ENCODE data around the gene SYT6.

The SYT6 gene

DNA sequence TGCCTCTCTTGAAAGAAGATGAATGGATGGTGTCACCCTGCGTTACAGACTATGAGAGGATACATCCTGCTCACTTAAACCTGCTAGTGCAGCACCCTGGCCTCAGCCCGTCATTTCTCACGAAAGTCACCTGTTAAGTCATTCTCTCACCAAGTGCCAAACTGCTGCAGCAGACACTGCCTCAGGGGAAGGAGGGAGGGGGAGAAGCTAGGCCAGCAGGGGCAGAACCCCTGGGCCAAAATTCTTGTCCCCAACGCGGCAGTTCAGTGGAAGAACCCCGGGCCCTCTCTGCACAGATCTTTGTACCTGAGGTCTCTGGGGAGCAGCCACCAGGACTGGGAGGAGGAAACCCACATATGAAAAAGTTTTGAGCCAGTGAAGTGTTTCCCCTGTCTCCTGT, 37.6 kb downstream of the SYT6 start:
- DNase-seq, result no peak

DNA sequence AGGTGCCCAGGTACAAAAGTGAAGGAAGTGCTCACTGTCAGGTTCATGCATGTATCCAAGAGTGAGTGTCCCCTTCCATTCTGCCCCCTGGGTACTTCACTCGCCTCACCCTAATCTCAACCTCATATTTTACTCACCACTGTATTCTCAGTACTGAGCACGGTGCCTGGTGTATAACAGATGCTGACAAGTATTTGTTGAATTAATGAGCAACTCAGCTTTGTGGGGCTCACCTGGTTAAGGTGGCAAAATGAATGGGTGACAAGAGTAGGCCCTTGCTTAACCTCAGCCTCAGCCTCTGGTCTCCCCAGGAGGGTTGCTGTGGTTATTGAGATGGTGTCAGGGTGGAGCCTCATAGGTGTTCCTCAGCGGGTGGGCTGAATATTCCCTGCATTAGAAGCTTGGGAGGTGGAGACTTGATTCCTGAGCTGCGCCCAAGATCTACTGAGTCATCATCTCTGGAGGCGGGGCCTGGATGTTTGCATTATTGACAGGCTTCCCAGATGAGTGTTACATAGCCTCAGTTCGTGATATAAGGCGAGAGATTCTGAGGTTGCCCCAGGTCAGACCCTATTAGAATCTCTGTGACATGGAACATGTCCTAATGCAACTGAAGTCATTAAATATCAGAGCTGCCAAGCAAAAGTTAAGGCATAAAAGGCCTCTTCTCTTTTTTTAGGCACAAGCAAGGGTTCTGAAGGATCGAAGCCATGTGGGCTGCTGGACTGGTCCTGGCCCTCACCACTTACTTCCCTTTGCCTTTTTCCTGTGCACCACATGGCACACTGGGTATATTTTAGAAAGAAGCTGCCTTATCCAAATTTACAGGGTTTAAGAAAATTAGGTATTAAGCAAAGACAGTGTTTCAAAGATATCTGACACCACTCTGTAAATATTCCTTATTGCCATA, 39.2 kb downstream of the SYT6 start:
- DNase-seq, result no peak

DNA sequence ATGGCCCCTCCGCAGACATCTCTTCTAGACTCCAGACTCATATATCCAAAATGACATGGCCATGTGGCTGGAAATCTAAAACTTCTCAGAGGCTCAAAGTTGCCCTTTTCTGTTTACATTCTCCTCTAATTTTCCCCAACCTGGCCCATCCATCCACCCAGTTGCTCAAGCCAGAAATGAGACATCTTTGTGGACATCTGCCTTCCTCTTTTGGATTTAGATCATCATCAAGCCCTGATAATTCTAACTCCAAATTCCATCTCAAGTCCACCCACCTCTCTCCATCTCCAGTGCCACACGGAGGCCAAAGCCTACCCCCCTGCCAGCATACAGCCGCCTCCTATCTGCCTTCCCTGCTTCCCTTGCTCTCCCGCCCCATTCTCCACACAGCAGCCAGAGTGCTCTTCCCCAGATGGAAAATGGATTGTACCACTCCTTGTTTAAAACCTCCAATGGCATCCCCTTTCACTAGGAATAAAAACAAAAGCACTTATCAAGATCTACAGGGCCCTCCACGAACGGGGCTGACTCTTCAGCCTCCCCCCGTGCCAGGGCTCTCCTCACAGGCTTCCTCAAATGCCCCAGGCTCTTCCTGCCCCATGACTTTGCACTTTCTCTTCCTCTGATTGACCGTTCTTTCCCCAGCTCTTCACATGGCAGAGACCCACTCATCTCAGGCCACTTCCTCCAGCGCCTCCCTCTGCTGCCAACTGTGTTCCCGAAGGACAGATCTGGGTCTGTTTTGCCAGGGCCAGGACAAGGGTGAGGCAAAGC, 40.1 kb downstream of the SYT6 start:
- DNase-seq, result no peak

DNA sequence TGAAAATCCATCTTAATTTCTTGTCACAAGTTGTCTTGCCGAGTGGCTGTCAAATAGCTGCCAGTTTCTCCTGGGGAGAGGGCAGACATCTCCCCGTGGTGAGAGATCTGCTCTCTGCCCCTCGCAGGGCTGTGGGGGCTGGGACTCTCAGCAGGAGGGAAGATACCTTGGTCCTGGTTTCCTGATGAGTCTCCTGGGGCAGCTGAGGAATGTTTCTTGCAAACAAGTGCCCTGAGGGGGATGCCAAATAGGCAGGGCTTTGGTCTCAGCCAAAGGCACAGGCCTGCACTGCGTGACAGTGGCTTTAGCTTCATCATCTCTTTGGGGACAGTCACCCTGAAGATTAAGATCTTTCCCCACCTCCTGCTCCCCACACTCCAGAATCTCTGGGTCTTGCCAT, 40.9 kb downstream of the SYT6 start:
- DNase-seq, result no peak

DNA sequence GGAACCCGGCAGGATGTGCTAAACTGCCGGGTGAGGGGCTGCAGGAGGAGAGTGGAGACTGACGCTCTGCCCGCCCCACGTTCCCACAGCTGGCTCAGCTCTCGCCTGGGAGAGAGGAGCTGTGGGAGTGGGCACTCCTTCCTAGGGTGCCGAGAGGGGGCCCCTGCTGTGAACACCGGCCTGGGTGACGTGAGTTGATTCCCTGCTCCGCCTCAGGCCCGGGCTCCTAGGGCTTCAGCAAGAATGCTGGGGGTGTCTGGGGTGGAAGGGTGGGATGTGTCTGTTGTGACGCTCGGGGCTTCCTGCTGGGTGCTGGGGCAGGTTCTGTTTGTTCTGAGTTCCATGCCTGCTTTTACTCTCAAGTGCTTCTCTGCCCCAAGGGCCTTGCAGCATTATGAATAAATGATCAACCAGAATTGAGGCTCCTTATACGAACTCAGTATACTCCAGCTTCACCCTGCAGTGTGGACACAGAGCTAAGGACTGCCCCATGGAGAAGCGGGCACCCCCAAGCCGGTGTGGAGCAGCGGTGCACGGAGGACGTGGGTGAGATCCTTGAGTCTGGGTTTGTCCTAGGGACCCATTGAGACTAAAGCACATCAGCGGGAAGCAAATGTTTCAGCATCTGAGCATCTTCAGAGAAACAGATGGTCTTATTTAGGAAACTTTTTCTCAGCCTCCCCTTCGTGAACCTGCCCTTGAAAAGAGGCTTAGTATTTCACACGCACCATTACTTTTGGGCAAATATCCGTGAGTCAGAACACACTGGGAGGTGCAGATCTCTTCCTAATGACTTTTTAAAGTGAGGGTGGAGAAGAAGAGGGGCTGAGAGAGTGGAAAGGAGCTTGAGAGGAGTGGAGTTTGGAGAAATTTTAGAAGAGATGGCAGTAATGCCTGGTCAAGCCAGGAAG, 41.7 kb downstream of the SYT6 start:
- DNase-seq, result no peak

DNA sequence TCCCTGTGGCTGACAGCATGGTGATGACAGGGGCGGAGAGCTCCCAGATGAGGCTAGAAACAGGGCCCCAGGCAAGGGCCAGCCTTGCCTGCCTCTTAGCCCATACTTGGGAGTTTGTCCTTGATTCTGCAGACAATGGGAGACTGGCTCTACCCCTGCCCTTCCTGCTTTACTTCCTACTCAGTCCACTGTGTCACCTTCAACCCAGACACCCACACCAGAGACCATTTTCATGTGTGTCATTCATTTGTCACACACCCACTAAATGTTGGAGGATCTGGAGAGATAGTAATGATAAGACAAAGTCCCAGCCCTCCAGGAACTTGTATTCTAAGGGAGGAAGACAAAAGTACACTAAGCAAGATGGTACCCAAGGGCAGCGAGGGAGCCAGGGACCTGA, 43.7 kb downstream of the SYT6 start:
- DNase-seq, result no peak

DNA sequence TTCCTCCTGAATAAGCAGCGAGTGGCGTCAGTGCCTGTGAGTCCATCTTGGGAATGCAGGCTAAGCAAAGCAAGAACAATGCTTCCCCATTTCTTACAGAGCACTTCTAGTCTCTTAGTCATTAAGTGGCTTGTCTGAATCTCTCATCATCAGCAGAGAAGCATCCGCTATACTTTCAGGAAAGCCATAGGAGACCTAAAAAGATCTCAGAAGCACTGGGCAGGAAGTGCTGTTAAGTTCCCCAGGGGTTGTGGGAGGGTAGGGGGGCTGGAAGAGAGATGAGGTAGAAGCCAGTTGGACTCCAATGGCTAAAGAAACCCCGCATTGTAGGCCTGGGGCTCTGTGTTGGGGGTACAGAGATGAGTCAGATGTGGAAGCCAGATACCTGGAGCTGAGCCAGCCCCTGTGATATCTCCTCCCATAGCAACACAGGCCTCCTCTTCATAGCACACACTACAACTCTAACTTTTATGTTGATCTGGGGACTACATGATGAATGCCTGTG, 44.9 kb downstream of the SYT6 start:
- no peak for DNase-seq

DNA sequence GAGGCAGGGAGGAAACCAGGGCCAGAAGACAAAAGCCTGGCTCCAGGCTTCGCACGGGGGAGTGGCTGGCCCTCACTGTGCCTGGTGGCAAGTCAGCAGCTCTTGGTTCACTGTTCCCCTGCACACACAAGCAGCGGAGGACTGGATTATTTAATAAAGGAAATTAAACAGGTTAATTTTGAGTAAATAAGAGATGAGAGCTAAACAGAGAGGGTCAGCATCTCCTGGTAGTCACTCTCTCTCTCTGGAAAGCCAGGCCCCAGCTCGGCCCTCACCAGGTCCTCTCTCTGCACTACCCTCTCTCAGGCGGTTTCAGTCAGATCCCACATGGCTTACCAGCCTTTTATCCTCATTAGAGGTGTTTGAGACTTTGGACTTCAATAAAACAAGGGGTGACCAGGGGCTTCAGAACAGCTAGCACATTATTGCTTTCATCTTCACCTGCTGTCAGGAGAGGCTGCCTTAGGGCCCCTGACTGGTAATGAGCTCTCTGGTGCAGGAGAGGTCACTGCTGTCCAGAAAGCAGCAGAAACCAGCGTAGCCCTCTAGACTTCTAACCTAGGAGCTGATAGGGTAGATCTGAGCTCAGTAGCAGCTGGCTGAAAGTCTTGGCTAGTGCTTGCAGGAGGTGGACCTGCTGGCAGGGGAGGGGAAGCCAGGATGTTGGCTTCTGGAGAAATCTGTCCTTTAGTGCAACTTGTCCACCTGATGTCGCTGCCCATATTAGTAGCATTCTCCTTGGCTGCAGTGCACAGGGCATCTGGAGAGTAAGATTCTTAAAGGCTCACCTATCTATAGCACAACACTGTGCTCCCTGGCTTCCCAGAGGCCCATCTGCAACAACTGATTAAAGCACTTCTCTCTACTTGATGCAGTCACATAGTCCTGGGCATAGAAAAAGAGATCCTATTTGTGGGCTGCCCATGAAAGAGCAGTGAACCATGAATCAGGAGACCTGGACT, 45.9 kb downstream of the SYT6 start:
- DNase-seq, result no peak

DNA sequence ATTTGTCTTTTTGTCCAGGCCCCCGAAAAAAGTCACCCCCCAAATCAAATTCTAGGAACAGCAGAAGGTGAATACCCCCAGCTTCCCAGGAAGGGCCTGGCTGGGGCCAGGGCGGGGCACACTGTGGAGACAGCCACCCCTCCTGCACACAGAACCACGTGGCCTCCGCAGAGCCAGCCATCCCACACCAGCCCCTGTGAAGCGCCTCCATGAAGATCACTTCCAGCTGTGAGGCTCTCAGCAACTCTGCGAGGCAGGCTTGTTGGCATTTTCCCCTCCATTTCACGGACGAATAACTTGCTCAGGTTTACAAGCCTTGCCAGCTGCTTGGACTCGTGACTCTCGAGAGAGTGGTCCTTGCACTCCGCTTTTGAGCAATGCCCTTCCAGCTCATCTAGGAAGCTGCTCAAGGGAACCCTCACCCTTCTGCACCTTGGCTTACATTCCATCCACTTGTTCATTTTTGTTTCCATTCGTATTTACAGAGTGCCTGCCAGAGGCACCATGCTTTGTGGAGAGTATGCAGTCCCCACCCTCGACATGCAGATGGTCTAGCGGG, 48.2 kb downstream of the SYT6 start:
- no peak for DNase-seq

DNA sequence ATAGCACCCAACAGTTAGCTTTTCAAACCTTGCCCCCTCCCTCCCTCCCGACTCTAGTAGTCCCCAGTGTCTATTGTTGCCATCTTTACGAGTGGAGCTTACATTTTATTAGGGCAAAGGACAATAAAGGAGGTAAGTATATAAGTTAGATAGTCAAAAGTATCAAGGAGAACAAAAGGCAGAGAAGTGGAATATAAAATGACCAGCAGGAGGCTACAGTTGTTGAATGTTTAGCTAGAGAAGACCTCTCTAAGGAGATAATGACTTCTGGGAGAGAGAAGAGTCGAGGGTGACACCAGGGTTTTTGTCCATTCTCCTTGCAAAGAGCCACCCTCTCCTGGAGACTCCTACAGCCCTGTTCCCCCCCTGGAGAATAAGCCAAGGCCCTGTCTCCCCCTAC, 48.7 kb downstream of the SYT6 start:
- DNase-seq, result no peak

DNA sequence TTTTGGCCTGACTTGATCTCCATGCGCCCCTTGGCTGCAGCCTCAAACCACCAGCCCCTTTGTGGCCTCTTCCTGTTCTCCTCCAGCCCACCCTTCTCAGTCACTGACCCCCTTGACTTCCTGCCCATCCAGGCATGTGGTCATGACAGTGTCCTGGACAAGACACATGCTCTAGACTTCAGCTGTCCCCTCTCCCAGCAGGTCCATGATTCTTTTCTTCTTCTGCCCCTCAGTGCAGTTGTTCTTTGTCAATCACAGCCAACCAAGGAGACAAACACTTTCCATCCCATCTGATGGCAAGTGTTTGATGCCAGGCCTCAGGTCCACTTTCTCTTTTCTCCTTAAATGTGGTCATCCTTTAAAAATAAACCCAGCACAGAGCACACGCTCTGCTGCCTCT, 49.7 kb downstream of the SYT6 start:
- no peak for DNase-seq

DNA sequence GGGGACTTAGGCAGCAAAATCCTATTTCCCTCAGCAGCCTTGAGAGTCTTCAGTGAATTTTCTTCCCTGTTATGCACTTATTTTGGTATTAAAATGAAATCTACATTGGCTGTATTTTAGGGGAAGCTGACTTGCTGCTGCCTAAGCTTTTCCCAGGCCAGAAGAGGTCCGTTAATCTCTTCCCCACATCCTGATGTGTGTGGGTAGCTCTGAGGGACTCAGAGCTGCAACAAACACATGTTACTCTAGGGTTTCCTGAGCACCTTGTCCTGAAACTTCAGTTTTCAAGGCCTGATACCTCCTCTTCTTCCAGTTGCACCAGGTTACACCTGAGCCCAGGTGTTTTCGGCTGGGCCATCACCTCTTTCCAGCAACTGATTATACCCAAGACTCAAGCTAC, 51.5 kb downstream of the SYT6 start:
- no peak for DNase-seq

DNA sequence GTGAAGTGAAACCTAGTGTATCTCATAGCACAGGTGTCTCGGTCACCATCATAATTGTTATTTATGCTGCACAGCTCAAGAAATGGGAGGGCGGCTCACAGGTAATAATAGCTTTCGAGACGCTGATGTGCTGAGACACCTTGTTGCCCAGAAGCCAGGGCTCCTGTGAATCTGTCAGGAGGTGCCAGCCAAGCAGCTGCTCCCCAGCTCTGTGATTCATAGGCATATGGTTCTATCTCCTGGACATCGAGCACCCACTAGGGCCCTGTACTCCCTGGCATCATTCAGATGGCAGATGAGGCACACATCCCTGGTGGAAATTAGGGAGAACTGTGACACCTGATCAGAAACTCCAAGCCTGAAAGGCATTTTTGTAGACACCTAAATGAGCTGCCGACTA, 53.5 kb downstream of the SYT6 start:
- no peak for DNase-seq

DNA sequence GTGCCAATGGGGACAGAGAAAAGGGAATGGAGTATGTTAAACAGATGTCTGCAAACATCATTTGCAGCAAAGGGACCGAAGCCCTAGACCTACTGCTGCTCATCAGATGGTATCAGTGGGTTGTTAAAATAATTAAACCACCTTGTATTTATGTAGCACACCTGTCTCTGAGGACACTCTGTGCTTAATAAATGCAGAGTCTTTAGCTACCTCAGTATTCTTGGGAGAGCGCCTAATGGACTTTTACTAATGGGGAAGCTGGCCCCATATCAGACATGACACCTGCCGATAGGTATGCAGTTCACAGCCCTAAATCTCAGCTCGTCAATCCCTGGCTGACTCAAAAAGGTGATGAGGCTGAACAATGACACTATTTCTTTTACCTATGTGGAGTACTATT, 54.4 kb downstream of the SYT6 start:
- DNase-seq, result no peak

DNA sequence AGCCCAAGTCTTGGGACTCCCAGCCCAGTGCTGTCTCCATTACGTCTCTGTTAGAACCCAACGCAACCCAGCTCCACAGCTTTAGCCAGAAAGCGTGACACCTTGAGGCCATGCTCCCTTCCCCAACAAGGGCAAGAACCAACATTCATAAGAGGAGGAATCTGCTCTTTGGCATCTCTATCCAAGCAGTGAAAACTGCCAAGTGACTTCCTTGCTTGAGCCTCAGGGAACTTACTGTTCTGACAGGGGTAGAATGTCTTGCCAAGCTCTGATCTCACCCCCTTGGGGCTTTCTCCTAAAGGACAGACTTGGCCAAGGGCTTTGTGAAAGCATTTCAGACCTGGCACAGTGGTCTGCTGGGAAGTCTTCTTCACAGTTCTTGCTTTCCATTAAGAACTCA, 56.6 kb downstream of the SYT6 start:
- no peak for DNase-seq

DNA sequence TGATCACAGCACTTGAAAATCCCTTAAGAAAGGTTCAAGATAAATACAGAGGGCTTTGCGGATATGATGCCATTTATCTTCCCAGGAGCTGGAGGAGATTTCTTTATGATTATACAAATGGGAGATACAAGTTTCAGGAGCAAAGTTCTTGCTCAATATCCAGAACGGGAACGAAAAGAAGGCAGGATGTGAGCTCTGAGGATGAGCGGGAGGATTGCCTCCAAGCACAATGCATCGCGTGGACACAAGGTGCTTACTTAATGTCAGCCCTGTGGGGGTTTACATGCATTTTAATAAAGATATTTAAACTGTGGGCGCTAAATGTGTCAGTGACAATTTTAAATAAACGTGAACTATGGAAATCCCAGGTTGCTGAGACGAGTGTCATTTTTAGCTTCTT, 59.0 kb downstream of the SYT6 start:
- DNase-seq, result no peak

DNA sequence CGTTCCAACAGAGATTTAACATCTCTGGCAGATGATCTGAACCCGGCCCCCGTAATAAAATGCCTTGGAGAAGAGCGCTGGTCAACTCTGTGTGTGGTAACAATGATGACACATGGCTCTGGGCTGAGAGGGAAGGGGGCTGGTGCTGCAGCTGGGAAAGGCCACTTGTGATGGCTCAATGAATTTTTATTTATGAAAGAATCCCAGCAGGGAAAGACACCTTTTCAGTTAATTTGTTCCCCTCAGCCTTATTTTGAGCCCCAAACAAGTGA, 59.4 kb downstream of the SYT6 start:
- no peak for DNase-seq

DNA sequence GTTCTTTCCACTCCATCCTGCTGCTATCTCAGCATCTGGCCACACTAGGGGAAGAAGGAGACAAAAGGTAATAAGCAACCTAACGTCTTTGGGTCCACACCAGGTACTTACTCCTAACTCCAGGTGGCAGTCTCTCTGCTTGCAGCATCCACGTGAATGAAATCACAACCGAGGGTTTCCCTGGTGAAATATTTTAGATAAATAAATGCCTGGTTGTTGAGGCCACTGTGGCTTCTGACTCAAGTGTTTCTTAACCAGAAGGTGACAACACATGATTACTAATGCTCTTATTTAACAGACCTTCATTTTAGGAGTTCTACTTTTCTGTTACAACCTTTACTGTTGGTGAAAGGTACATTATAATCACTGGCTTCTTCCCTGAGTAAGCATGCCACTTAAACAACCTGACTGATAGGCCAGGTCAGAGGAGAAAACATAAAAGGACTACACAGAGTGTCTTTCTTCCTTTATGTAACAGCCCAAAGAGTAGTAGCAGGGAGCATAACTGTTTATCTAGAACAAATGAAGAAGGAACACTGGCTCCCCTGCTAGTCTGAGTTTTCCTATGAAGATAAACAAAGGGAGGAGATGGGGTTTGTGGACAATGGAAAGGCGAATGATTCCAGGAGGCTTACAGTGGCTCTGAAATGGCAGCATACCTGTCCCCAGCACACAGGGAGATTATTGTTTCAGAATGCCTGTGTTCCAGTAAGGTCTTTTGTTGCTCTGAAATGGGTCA, 59.9 kb downstream of the SYT6 start:
- no peak for DNase-seq

DNA sequence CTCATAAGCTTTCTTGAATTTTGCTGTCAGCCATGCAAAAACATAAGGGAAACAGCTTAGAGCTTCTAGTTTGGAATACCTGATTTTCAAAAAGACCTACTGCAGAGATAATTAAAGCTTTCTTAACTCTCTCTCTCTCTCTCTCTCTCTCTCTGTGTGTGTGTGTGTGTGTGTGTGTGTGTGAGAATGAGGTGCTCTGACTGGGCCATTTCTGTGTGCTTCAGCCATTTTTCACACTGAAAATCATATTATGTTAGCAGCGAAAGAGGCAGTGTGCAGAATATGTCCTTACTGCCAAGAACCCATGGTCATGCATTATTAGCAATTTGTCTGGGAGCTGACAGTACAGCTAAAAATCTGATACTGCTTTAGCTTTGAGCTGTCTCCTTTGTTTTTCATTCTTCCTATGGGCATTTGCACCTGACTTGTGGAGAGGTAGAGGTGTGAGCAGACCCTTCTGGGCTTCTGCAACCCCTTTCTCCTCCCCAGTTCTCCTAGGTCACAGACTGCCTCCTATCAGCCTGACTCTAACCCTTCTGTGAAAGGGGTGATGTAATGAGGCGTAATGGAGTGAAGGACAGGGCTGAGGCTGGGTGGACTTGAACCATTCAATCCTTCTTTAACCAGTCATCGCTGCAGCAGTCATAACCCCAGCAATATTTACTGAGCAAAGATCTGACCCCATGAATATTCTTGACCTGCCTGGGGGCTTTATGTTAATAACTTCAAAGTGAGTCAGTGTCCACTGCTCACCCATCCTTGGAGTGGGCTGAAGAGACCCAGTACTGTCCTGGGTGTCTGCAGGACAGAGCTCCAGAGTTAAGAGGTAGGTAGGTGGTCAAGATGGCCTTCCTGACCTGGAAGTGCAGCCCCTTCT, 61.2 kb downstream of the SYT6 start:
- no peak for DNase-seq

DNA sequence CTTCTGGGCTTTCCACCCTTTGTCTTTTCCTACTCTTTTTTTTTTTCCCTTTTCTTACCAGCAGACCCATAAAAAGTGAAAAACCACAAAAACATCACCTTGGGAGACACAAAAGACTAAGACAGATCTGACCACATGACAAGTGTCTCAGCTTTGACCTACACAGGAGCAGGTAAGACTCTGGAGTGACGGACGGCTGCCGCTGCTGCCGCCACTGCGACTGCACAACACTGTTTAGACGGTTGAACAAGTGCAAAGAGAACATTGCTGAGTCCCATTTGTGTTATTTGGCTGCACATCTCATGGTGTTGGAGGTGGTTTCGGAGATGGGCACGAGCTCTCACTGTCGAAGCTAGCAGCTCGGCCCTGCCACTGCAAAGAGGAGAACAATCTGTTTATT, 62.0 kb downstream of the SYT6 start:
- DNase-seq, result no peak

Data from activated effector memory CD4-positive, alpha-beta T cell treated with Interleukin-2 at 50 U/mL for 16 hours (primary cell).